ENCODE data around the gene SPDYA.

The SPDYA gene

DNA sequence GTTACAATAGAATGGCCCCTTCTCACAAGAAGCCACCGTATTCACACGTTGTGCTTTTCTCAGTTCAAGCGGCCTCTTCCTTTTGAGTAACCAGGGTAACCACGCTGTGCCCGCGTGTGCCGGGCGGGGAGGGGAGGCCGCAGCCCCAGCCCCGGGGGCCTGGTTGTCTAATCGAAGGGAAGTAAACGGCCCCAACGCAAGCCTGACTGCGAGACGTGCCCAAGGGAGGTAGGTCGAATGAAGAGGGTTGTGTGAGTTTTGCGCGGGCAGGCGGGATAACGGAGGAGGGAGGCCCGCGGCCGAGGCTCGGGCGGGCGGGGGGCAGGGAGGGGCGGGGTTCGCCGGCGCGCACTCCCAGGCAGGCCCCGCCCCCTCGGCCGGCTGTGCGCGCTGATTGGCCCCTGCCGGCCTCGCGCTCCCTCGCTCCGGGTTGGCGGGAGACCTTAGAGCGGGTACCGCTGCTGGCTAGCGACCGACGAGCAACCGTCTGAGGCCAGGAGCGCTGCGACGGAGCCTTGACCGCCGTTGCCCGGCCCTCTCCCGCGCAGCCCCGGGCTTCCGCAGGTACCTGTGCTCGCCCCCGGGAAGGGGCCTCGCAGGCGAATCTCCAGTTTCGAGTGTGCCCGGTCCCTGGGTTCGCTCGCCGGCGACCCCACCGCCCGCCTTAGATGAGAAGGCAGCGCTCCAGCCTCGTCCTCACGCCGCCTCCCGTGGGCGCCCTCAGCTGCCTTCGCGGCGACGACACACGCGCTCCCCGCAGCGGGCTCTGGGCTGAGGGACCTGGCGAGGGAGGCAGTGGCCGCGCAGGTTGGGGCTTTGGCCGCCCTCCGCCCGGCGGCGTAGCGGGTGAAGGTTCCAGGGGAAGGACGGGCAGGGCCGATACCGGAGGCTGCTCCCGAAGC, at the start of gene SPDYA:
Gene SPDYA (plus strand): TSS at position 451 of the 902 bp plus-strand sequence. CDS start 5,181 bp downstream, outside the sequence.
- TF ChIP-seq, protein P1, sequence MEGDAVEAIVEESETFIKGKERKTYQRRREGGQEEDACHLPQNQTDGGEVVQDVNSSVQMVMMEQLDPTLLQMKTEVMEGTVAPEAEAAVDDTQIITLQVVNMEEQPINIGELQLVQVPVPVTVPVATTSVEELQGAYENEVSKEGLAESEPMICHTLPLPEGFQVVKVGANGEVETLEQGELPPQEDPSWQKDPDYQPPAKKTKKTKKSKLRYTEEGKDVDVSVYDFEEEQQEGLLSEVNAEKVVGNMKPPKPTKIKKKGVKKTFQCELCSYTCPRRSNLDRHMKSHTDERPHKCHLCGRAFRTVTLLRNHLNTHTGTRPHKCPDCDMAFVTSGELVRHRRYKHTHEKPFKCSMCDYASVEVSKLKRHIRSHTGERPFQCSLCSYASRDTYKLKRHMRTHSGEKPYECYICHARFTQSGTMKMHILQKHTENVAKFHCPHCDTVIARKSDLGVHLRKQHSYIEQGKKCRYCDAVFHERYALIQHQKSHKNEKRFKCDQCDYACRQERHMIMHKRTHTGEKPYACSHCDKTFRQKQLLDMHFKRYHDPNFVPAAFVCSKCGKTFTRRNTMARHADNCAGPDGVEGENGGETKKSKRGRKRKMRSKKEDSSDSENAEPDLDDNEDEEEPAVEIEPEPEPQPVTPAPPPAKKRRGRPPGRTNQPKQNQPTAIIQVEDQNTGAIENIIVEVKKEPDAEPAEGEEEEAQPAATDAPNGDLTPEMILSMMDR (conservative IDR thresholded peaks at IDR 0.05): no peak
- no peak for TF ChIP-seq ZFX (IDR thresholded peaks at IDR 0.05)
- H3K27ac ChIP-seq: no peak within 1 kb of the TSS

DNA sequence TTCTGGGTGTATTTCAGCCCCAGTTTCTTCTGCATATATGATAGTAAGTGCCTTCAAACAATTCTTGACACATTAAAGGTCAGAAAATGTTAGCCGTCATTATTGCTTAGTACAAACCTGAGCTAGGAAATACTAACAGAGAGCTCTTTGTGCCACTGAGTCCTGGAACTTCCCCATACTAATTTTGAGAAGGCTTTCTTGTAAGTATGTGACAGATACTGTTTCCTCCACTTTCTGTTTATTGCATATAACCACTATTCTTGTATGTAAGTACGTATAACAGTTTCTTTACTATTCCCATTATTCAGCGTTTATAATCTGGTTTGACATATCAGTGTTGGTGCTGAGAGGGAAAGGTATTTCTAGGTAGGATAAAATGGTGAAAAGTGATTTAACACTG, 49.2 kb upstream of the SPDYA start:
- TF ChIP-seq ZFX (IDR thresholded peaks at IDR 0.05): no peak
- TF ChIP-seq, protein P1 (conservative IDR thresholded peaks at IDR 0.05): no peak
- no peak overlapping the region for H3K27ac ChIP-seq

DNA sequence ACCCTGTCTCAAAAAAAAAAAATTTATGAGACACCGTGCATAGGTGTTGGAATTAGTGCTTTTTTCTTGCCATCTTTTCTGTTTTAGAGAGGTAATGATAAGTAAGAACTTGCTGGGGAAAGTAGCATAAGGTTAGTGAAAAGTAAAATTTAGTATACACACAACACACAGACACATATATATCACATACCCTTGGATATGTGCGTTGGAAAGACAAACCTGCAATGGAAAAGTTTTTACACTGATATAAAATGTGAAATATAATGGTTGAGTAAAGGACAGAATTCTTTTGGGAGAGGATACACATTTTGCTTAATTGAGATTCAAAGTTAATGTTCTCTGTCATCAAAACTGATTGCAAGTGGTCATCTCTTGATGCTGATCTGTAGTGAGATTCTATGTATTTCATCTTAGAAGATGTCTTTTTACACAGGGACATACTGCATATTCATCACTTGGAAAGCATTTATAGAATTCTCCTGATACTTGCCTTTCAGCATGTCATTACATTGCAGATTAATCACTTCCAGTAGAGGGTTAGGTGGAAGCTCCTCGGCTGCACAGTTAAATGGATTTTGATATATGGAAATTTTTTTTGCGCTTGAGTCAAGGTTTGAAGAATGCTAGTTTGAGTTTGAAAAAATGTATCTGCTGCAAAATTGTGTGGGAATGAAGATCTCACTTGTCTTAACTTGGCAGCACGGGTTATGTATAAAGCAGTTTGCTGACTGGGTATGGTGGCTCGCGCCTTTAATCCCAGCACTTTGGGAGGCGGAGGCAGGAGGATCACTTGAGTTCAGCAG, 45.5 kb upstream of the SPDYA start:
- no peak for TF ChIP-seq ZFX (IDR thresholded peaks at IDR 0.05)
- TF ChIP-seq, protein P1 (conservative IDR thresholded peaks at IDR 0.05): no peak
- H3K27ac ChIP-seq: no peak overlapping the region

GRCh38 chr2:28766070-28766469, 44.6 kb upstream of the SPDYA start:
- no peak overlapping the region for H3K27ac ChIP-seq
- TF ChIP-seq, protein P1 (conservative IDR thresholded peaks at IDR 0.05): no peak
- TF ChIP-seq ZFX (IDR thresholded peaks at IDR 0.05): no peak

DNA sequence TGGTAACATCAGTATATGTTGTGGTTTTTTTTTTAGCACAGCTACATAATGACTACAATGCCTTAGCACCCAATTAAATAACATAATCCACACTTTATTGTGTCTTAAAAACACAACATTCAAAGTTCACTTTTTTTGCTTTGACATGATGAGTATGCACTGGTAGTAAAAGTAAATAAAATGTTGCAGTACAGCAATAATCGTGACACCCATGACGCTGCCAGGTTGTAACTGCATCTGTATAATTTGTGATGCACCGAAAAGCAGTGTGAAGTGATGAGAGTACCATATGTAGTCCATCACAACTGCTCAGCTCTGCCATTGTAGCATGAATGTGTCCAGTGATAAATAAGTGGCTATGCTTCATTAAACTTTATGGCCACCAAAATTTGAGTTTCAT, 43.3 kb upstream of the SPDYA start:
- no peak for TF ChIP-seq ZFX (IDR thresholded peaks at IDR 0.05)
- TF ChIP-seq, protein P1 (conservative IDR thresholded peaks at IDR 0.05): no peak
- no peak overlapping the region for H3K27ac ChIP-seq

- TF ChIP-seq ZFX (IDR thresholded peaks at IDR 0.05): no peak
- TF ChIP-seq, protein P1 (conservative IDR thresholded peaks at IDR 0.05): no peak
- no peak overlapping the region for H3K27ac ChIP-seq
Measured at GRCh38 chr2:28768422-28768821, 42.2 kb upstream of the SPDYA start.

- H3K27ac ChIP-seq: no peak overlapping the region
- no peak for TF ChIP-seq ZFX (IDR thresholded peaks at IDR 0.05)
- TF ChIP-seq, protein P1 (conservative IDR thresholded peaks at IDR 0.05): no peak
Measured at GRCh38 chr2:28768952-28769351, 41.7 kb upstream of the SPDYA start.

Measured in C4-2B (cell line).